VCaP (cell line): ENCODE data around the gene RPE65.
"Not testable (repeated sequence)": the region's sequence is repeated elsewhere in the genome, so short reads cannot be mapped to it uniquely, and the experiment has no call there.

Experiments
- H3K27ac ChIP-seq: fragments of 450-650 bp; 2 replicates; pipeline ENCODE4 v1.5.1; 2017
- CTCF ChIP-seq: fragments of 450-650 bp; conservative IDR thresholded peaks from 2 replicates; pipeline ENCODE4 v1.5.1; 2017; ENCODE audit warnings: mild to moderate bottlenecking, moderate library complexity

Gene RPE65

GRCh38 chr1:68449901-68450300 is at the start of gene RPE65:
Gene RPE65, minus strand, starts transcription at chr1:68449954. Its CDS starts 49 bp downstream, at chr1:68449905.
- H3K27ac ChIP-seq = no peak within 1 kb of the TSS
- no peak for TF ChIP-seq CTCF

- H3K27ac ChIP-seq = peak overlapping the region; percentile 76
- no peak for TF ChIP-seq CTCF
Measured at GRCh38 chr1:68497358-68497698, 47.6 kb upstream of the RPE65 start.

- no peak; the same call in 1 of the 2 replicates for TF ChIP-seq CTCF
Measured at GRCh38 chr1:68496680-68497357, 47.1 kb upstream of the RPE65 start, which contains the start of gene DEPDC1. Gene DEPDC1, minus strand, starts transcription at chr1:68497082. Its CDS starts 83 bp downstream, at chr1:68496999.

GRCh38 chr1:68495968-68496679 is 46.4 kb upstream of the RPE65 start:
- peak overlapping the region; percentile 76 for H3K27ac ChIP-seq
- TF ChIP-seq CTCF = no peak

More at GRCh38 chr1:68496680-68497357, 47.1 kb upstream of the RPE65 start, which contains the start of gene DEPDC1:
- H3K27ac ChIP-seq = peak within 1 kb of the TSS; percentile 76

- no peak for TF ChIP-seq CTCF
- H3K27ac ChIP-seq = peak overlapping the region; percentile 76
Measured at GRCh38 chr1:68495532-68495931, 45.8 kb upstream of the RPE65 start.

GRCh38 chr1:68493193-68493592 is 43.4 kb upstream of the RPE65 start:
- TF ChIP-seq CTCF = no peak
- no peak overlapping the region for H3K27ac ChIP-seq

- not testable (repeated sequence) for H3K27ac ChIP-seq
Measured at GRCh38 chr1:68492255-68492654, 42.5 kb upstream of the RPE65 start.
